Inferior parietal cortex (tissue), 1 donor: ENCODE results near the gene MVB12B.
"Not testable (repeated sequence)": the region's sequence is repeated elsewhere in the genome, so short reads cannot be mapped to it uniquely, and the experiment has no call there.

ENCODE experiments used
- DNase-seq: peaks from one replicate; pipeline ENCODE4 v3.0.0-alpha.2; 2016; ENCODE audit errors: extremely low spot score

MVB12B gene, protein sequence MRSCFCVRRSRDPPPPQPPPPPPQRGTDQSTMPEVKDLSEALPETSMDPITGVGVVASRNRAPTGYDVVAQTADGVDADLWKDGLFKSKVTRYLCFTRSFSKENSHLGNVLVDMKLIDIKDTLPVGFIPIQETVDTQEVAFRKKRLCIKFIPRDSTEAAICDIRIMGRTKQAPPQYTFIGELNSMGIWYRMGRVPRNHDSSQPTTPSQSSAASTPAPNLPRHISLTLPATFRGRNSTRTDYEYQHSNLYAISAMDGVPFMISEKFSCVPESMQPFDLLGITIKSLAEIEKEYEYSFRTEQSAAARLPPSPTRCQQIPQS

DNA sequence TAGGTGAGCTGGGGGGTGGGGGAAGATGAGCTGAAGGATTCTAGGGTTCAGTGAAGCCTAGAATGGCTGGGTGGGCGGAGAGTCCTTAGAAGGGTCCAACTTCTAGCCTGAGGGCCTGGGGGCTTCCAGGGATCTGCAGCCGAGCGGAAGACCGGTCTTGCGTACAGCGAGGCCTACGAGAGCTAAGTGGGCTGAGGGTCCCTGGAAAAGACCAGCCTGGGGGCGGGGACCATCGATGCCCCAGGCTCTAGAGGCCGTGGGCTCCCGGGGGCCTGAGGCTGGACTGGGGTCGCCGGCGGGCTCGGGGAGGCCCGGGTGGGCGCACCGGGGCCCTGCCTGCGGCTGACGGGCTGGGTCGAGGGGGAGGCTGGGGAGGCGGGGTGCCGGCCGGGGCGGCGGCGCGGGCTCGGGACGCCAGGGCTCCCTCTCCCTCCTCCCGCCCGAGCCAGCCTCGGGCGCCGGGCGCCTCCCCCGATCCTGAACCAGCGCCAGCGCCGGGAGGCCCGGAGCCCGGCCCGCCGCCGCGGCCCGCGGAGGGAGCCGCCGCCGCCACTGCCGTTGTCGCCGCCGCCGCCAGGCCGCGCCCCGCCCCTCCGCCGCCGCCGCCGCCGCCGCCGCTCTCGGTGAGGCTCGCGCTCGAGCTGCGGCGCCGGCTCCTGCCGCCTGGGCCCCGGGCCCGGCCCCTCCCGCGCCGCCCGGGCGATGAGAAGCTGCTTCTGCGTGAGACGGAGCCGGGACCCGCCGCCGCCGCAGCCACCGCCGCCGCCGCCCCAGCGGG is at the start of gene MVB12B:
TSS of gene MVB12B (plus strand) at position 602 of the 778 bp plus-strand sequence. CDS start at position 703, 101 bp downstream.
- no peak for DNase-seq

DNA sequence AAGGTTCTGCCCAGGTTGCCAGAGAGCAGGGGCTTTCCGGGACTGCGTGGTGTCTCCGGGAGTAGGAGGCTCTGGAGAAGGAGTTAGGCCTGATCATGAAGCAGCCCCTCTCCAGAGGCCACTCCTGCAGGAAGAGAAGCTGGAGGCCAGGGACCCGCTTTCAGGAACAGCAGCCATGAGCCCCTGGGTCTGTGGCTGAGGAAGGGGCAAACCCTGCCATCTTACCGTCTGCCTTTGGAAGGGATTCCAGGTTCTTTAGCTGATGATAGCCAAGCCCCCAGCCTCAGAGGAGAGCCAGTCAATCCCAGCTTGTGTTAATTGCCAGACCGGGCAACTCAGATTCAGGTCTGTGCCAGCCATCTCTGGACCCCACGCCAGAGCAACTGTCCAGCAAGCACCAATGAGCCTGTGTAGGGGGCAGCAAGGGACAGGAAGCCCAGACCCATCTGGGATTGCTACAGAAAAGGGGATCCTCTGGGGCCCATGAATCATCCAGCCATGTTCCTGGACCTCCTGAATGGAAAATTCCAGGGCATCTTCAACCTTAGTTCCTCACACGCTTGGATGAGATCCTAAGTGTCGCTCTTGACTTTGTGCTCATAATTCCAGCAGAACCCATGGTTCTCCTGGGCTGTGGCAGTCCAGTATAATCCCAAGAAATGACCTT is 42.7 kb upstream of the MVB12B start:
- no peak for DNase-seq

DNA sequence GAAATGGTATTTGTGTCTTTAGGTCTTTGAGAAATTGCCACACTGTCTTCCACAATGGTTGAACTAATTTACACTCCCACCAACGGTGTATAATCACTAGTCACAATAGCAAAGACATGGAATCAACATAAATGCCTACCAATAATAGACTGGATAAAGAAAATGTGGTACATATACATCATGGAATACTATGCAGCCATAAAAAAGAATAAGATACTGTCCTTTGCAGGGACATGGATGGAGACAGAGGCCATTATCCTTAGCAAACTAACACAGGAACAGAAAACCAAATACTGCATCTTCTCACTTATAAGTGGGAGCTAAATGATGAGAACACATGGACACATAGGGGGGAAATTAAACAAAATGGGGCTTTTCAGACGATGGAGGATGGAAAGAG is 41.0 kb upstream of the MVB12B start:
- DNase-seq: not testable (repeated sequence)

DNA sequence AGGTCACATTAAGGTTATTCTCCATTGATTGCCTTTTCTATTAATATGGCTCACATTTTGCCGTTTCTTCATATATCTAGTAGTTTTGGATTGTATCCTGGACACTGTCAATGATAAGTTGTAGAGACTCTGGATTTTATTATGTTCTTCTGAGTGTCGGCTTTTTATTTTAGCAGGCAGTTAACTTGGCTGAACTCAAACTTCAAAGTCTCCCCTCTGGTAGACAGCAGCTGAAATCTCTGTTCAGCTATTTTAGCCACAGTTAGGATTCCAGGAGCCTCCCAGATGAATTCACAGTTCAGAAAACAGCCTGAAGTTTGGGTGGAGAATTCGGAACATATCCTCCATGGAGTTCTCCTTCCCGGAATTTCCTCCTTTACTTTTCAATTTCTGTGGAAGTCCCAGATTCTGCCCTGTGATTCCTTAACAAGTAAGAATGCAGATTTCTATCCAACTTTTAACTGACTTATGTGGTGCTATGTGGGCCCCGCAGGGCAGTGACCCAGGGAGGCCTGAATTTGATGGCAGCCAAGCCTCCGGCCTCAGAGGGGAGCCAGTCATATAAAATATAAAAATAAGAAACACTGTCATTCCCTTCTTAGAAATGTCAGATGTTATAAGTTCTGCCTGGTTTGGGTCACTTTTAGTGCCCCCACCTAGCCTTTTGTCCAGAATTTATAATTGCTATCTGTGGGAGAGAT is 39.3 kb upstream of the MVB12B start:
- no peak for DNase-seq

DNA sequence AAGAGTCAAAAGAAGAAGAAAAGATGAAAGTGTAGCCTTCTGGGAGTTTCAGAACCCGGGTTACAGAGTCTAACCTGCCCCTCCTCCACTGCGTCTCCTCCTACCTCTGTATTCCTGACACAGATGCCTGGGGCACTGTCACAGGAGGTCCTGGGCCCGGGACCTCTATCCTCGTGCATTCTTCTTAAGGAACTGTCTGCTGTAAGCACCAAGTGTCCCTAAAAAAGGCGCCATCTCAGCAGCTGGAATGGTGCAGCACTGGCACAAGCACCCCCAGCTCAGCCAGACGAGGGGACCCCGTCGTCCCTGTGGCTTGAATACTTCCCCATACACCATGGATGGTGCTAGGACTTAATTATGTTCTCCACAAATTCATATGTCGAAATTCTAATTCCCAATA is 35.8 kb upstream of the MVB12B start:
- no peak for DNase-seq

DNA sequence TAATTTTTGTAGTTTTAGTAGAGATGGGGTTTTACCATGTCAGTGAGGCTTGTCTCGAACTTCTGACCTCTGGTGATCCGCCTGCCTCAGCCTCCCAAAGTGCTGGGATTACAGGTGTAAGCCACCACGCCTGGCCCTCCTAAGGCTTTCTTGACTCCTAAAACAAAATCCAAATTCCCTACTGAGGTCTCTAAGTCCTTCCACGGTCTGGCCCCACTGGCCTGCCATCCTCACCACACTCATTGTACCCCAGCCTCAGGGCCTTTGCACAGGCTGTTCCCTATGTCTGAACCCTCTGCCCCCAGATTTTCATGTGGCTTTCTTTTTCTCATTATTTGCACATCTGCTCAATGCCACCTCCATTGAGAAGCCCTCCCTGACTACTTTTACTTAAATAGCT is 34.7 kb upstream of the MVB12B start:
- DNase-seq: no peak

DNA sequence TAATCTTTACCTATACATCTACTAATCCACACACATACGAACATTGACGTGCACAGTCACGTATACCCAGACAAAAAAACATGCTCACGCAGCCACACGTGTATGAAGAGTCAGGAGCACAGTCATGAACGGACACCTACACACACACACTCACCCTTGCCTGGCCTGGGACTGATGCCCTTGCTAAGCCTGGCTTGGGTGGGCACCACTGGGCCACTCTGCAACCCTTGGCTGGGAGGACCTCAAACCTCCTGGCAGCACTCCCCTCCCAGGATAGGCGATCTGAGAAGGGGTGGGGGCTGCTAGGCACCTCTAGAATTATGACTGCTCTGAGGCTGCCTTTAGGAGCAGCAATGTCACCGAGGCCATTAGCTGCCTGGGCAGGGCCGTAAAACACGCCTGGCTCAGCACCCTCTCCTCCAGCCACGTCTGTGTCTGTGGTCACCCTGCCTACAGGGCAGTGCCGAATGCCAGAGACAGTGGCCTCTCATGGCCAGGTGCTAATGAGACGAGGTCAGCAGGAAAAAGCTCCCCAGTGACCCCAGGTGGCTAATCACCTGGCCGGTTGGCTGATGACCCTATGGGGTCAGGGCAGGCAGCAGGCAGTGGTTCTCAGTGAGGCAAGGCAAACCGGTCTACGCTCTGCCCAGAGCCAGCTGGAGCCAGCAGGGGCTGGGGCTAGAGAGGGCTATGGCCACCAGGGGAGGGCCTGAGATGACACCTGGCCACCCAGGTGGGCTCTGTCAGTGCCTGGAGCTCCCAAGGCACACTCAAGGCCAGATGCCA is 33.7 kb upstream of the MVB12B start:
- DNase-seq: no peak

DNA sequence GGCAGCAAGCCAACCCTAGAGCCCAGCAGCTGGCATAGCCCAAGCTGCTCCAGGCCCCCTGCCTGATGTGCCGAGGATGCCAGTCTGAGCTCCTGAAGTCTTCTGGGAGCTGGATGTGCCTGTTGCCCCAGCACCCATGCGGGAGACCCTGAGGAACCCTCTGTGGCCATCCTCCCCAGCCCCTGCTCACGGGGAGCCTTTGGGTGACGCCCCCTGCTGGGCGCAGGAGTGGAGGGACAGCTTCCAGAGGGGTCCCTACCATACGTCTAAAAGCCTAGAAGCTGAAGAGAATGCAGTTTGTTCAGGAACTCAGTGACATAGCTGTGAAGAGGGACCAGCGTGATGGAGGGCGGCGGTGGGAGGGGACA is 33.1 kb upstream of the MVB12B start:
- no peak for DNase-seq

DNA sequence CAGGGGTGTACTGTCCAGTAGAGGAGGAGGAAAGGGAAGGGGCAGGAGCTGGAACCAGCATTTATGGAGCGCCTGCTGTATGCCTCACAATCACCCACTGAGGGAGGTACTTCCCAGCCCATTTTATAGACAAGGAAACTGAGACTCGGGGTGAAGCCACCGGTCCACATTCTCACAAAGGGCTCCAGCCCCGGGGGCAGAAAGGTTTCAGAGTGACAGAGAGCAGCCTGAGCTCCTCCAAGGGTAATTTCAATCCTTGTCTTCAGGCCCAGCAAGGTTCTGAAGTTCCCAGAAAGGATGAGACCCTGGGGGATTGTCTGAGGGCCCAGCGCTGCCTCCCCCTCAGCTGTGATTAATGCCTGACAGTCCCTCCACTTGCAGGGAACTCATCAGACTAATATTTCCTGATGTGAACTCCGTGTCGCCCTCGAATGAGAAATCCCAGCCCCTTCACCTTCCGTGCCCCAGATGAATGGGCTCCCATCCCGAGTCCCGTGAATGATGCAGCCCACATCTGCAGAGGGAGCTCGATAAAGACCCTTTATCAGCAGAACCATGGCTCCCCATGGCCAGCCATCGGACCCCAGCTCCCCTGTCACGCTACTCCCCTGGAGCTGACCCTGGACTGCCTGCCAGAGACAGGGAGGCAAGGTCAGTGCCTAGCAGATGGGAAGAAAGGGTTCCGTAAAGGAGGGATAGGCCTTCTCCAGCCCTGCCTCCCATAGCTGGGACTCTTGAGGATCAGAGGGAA is 32.1 kb upstream of the MVB12B start:
- DNase-seq: no peak

DNA sequence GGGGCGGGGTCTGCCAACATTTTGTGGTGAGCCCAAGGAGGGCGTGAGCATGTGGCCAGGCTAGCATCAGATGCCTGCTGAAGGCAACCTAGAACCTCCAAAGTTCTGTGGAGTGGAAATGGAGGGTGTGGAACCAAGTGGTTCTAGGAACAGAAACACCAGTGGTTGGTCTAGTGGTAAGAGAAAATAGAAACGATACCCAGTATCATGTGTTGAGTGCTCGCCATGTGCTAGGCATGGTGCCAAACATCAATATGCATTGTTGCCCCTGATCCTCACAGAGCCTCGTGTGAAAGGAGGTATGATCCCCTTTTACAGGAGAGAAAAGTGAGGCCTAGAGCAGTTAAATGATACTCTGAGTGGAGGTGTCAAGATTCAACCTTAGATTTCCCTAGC is 31.5 kb upstream of the MVB12B start:
- DNase-seq: no peak

DNA sequence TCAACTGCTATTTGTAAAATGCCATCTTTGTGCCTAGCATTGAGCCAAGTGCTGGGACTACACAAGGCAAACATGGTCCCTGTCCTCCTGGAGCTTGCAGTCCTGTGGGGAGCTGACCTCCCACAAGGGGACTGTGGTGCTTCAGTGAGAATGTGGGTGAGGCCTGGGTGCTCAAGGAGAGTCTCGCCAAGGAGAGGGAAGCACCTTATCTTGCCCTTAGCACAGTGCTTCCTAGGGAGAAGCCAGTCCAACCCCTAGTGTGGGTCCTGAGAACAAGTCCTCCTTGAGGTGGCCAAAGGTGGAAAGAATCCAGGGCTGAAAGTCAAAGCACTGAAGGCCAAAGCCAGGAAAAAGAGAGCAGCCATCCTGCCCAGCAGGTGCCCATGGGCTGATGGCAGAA is 31.1 kb upstream of the MVB12B start:
- no peak for DNase-seq

DNA sequence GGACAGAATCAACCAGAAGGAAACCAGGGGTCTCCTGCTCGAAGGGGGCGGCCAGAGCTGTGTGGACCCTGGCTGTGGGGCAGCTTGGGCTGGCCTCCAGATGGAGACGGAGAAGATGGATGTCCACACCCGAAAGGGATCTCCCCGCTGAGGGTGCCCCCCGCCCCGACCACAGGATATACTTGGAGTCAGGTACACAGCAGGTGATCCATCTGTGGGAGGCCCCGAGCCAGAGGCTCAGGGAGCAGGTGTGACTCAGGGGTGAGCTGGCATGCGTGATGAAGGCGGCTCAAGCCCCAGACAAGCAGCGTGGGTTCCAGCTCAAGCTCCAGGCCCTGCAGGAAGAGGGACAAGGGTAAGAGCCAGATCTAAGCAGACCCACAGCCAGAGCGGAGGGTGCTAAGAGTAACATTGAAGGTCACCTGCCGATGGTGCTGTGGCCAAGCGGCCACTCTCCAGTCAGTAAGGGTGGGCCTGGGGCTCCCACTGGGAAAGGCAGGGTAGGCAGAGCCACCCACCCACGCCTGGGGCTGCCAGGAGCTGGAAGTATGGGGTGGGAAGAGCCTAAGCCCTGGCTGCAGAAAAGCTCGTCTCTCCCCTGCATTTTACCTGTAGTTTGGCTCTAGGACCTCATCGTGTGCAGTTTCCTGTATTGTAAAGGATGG is 30.6 kb upstream of the MVB12B start:
- DNase-seq: no peak

DNA sequence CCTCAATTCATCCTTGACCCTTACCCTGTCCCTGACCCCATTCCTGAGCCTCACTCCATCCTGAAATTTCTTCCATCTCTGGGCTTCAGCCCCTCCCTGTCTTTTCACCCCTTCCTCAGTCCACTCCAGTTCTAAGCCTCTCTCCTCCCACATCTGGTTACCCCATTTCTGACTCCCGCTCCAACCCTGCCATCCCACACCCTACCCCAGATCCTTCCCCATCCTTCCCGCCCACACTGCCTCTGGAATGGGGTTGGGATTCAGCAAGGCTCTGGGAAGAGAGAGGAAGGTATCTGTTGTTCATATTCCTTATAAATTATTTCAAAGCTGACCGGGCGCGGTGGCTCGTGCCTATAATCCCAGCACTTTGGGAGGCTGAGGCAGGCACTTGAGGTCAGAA is 29.9 kb upstream of the MVB12B start:
- DNase-seq: no peak

DNA sequence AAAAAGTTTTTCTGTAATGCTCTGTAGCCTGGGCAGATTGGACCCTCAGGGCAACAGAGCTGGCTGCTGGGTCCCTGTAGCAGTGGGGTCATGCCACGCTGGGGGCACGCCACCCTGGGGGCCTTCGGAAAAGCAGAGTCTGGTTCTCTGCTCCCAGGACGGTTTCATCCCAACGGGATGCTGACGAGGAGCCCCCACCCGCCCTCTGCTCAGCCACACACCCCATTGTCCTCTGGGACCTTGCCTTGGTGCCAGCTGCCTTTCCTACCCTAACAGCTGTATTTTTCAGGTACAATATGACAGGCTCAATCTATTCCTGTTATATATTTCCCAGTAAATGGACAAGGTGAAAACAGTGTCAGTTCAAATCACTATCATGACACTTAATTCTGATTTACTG is 29.0 kb upstream of the MVB12B start:
- no peak for DNase-seq

DNA sequence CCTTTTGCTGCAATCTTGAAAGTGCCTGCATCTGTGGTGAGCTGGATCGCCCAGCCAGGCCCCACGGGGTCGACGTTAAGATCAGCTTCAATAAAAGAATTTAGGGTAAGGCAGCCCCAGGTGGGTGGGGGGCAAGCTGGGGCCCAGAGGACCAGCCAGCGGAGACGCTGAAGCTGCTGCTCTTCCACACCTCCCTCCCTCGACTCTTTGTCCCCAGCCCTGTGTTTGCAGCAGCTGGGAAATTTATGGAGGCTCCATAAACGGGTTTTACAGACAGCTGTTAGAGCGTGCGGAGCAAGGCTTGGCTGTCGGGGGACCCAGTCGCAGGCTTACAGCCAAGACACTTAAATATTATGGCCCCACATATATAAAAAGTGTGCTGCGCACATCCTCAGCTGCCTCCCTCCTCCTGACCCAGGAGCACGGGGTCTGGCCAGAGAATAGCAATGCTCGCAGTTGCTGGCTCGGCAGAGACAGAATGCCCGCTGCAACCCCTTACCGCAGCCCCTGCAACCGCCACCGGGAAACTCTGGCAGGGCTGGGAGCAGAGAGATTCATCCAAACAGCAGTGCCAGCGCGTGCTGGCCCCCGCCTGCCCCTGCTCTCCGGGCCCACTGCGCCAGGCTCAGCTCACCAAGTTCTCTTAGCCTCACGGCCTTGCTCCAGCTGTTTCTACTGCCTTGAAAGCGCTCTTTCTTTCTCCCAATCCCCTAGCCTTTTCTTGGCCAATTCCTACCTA is 28.4 kb upstream of the MVB12B start:
- peak; percentile 59 for DNase-seq

DNA sequence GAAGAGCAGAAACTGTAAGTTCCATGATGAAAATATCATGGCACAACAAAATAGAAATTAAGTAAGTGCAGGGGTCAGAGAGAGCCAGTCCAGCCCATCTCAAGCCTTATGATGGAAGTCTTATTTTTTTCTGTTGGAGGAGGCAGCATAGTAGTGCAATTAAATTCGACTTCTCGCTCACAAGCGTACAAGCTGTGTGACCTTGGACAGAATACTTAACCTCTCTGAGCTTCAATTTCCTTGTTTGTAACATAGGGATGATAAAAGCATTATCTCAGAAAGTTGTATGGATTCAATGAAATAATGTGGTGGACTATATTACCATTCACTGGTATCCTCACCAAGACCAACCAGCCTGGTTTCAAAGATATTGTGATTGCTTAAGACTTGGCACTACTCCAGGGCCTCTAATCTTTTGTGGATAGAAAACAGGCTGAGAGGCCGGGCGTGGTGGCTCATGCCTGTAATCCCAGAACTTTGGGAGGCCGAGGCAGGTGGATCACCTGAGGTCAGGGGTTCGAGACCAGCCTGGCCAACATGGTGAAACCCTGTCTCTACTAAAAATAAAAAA is 26.8 kb upstream of the MVB12B start:
- no peak for DNase-seq

DNA sequence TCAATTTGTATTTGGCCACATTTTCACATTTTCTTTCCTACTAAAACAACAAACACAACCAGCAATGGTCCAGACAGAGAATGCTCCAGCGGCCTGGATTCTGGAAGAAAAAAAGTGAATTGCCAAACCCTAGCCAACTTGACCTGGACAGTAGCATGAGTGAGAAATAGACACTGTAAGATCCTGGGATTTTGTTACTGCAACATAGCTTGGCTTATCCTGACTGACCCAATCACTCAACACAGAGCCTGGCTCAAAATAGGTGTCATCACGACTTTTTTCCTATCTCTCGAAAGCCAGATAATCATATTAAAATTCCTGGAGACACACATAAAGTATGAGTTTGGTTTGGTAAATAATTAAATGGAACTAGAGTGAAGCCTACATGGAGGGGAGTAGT is 25.4 kb upstream of the MVB12B start:
- no peak for DNase-seq

DNA sequence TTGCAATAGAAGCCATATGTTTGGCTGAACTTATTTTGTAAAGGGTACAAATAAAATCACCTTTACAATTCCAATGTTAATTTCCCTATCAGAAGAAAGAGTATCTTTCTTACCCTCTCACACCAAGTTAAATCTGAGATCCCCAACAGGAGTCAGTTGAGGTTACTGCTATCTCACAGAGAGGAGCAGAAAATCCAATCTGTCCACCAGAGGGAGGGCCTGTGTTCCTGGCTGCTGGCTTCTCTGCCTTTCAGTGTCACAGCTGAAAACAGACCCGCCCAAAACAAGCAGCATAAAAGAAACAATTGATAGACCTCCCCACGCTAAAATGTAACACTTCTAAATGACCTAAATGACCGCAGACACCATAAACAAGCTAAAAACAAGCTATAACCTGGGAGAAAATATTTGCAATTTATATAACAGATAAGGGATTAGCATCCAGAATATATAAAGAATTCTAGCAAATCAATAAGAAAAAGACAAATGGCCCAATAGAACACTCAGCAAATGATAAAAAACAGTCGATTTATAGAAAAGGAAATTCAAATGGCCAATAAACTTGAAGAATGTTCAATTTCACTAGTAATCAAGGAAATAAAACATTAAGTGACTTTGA is 24.5 kb upstream of the MVB12B start:
- DNase-seq: peak; percentile 86

DNA sequence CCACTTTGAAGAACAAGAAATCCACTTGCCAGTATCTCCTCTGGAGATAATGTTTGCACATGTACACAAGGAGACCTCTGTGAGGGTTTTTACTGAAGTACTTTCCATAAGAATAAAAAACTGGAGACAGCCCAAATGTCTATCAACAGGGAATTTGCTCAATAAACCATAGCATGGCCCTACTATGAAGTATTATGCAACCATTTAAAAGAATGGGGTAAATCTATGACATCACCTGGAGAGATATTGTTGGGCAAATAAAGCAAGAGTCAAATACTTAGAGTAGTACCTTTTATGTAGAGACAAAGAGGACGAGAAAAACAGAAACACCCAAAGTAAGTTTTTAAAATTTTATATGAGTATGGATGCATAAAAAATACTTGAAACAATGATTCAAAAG is 23.9 kb upstream of the MVB12B start:
- DNase-seq: no peak
